ENCODE measurements around the gene TP53BP1. TPM values are rescaled to one million over a fixed set of nuclear protein-coding genes. Genes with fewer than 3 reads are reported as not detected.

The TP53BP1 gene
- polyA plus RNA-seq, 1 donor from 2014 or later = 98.7 TPM

- Histone ChIP-seq H3K9me3 (ENCODE audit: low read length) (no peaks in the 10 kb centered on the region), H3K9ac (ENCODE audit: low read length) (peak overlapping the region; percentile 1), H3K79me2 (replicated peaks; ENCODE audit: insufficient read depth, low read length) (peaks cover 40% of the 10 kb centered on the region), H3K9me2 (ENCODE audit: insufficient read depth, low read length) (no peaks in the 10 kb centered on the region), H3K27me3 (ENCODE audit: insufficient read depth, low read depth, low read length) (no peaks in the 10 kb centered on the region), H3K4me2 (ENCODE audit: low read length) (peak overlapping the region; percentile 46), H3K4me3 (ENCODE audit: low read length) (peak overlapping the region; percentile 32), H3K36me3 (ENCODE audit: insufficient read depth, low read length) (no peaks in the 10 kb centered on the region), H3F3A (ENCODE audit: insufficient read depth, low read length, poor library complexity, severe bottlenecking) (peaks cover 13% of the 10 kb centered on the region), H3K27ac (ENCODE audit: low read length) (no peak overlapping the region), H2AFZ (ENCODE audit: low read depth, low read length) (no peak overlapping the region), H4K20me1 (ENCODE audit: insufficient read depth) (no peaks in the 10 kb centered on the region)
- TF ChIP-seq EZH2 (IDR thresholded peaks at IDR 0.05; ENCODE audit: borderline replicate concordance, insufficient read depth, low read length, poor library complexity, severe bottlenecking) (no peak), SMC3 (conservative IDR thresholded peaks at IDR 0.05; ENCODE audit: poor library complexity) (no peak), TAF1 (IDR thresholded peaks at IDR 0.05; ENCODE audit: low read depth) (no peak), REST (IDR thresholded peaks at IDR 0.05; ENCODE audit: borderline replicate concordance) (no peak), MXI1 (conservative IDR thresholded peaks at IDR 0.05; ENCODE audit: poor library complexity, severe bottlenecking) (no peak), CTCF (IDR thresholded peaks at IDR 0.05; ENCODE audit: poor library complexity, severe bottlenecking) (no peak), EP300 (conservative IDR thresholded peaks at IDR 0.05; ENCODE audit: poor library complexity, severe bottlenecking) (no peak), RAD21 (conservative IDR thresholded peaks at IDR 0.05) (no peak), POLR2AphosphoS5 (IDR thresholded peaks at IDR 0.05) (no peak)
Measured at GRCh38 chr15:43513550-43513949, 20.6 kb upstream of the TP53BP1 start.

- no peaks in the 10 kb centered on the region for H3K9me2 ChIP-seq (ENCODE audit: insufficient read depth, low read length)
- H3K79me2 ChIP-seq (replicated peaks; ENCODE audit: insufficient read depth, low read length) = peaks cover 34% of the 10 kb centered on the region
- TF ChIP-seq RAD21 (conservative IDR thresholded peaks at IDR 0.05) (peak; percentile 73), MXI1 (conservative IDR thresholded peaks at IDR 0.05; ENCODE audit: poor library complexity, severe bottlenecking) (peak; percentile 95), TAF1 (IDR thresholded peaks at IDR 0.05; ENCODE audit: low read depth) (peak; percentile 72), REST (IDR thresholded peaks at IDR 0.05; ENCODE audit: borderline replicate concordance) (no peak), EZH2 (IDR thresholded peaks at IDR 0.05; ENCODE audit: borderline replicate concordance, insufficient read depth, low read length, poor library complexity, severe bottlenecking) (no peak), POLR2AphosphoS5 (IDR thresholded peaks at IDR 0.05) (peak; percentile 69), CTCF (IDR thresholded peaks at IDR 0.05; ENCODE audit: poor library complexity, severe bottlenecking) (peak; percentile 76), EP300 (conservative IDR thresholded peaks at IDR 0.05; ENCODE audit: poor library complexity, severe bottlenecking) (no peak), SMC3 (conservative IDR thresholded peaks at IDR 0.05; ENCODE audit: poor library complexity) (peak; percentile 70)
- H2AFZ ChIP-seq (ENCODE audit: low read depth, low read length) = no peak overlapping the region
- H3K27me3 ChIP-seq (ENCODE audit: insufficient read depth, low read depth, low read length) = no peaks in the 10 kb centered on the region
- H3K27ac ChIP-seq (ENCODE audit: low read length) = peak overlapping the region; percentile 100
- H3K36me3 ChIP-seq (ENCODE audit: insufficient read depth, low read length) = no peaks in the 10 kb centered on the region
- peak overlapping the region; percentile 84 for H3K4me3 ChIP-seq (ENCODE audit: low read length)
- H3K9ac ChIP-seq (ENCODE audit: low read length) = peak overlapping the region; percentile 92
- peak overlapping the region; percentile 97 for H3K4me2 ChIP-seq (ENCODE audit: low read length)
- no peaks in the 10 kb centered on the region for H3K9me3 ChIP-seq (ENCODE audit: low read length)
- H4K20me1 ChIP-seq (ENCODE audit: insufficient read depth) = no peaks in the 10 kb centered on the region
- peaks cover 13% of the 10 kb centered on the region for H3F3A ChIP-seq (ENCODE audit: insufficient read depth, low read length, poor library complexity, severe bottlenecking)
Measured at GRCh38 chr15:43511012-43511885, 18.3 kb upstream of the TP53BP1 start.

Measured in neural cell (in vitro differentiated cells).